NB4 (cell line): Measurements from ENCODE around the gene TEDC1.

ENCODE experiments used
- CTCF ChIP-seq: IDR thresholded peaks from one replicate; pipeline ENCODE4 v1.5.1; 2012; ENCODE audit warnings: low read depth, low read length
- MYC ChIP-seq: IDR thresholded peaks from 2 replicates; pipeline ENCODE4 v1.6.1; 2011; ENCODE audit warnings: low read depth, low read length
- POLR2A ChIP-seq: IDR thresholded peaks from 2 replicates; pipeline ENCODE4 v1.6.1; 2011; ENCODE audit warnings: mild to moderate bottlenecking; ENCODE audit not compliant: insufficient read length; ENCODE audit errors: extremely low read depth
- TF ChIP-seq, protein P1 (sequence below): IDR thresholded peaks from 2 replicates; pipeline ENCODE4 v1.6.1; 2011; ENCODE audit warnings: low read depth, low read length

- TF ChIP-seq CTCF: no peak
- TF ChIP-seq POLR2A: no peak
- TF ChIP-seq, protein P1, sequence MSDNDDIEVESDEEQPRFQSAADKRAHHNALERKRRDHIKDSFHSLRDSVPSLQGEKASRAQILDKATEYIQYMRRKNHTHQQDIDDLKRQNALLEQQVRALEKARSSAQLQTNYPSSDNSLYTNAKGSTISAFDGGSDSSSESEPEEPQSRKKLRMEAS: no peak
- TF ChIP-seq MYC: no peak
Observed at GRCh38 chr14:105533391-105533790, 42.3 kb downstream of the TEDC1 start.
